ENCODE results near the gene SECISBP2L. TPM values are rescaled to one million over a fixed set of nuclear protein-coding genes. Genes with fewer than 3 reads are reported as not detected.

The SECISBP2L gene
- total and polyA plus RNA-seq, 9 of the 15 experiments (the other 6 are each of a cell fraction or from before 2014, with no cell fraction given): 0.55 to 14.1 (median 10.4) TPM

DNA sequence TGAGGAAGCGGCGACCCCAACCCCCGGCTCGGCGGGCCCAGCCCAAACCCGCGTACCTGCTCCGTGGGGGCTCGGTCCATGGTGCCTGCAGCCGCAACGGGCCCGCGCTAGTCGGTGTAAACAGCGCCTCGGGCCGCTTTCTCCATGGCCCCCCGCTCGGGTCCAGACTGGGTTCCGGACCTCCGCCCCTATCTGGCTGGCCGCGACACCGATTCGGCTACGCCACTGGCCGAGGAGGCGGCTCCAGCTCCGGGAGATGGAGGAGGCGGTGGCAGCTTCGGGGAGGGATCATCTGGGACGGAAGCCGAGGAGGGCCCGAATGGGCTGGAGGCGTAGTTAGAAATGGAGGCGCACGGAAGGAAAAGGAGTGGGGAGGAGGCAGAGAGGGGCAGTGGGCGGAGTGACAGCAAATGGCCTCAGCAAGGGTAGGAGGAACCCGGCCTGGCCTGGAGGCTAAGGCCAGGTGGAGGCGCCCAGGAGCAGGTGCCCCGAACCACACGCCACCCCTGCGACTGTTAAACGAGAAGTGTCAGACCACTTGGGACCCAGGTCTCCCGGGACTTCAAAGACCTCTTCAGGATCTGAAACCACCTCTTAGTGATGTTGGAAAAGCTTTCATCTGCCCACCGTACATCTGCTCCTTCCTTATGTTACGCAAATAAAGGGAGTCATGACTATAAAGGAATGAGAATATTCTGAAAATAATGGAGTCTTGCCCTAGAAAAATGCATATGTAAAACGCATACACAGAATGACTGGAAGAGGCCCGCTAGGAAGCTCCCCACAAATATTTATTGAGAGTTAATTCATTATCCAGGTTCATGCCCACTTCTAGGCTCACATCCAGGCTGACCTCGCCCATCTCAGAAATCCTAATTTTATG, at the start of gene SECISBP2L (continued):
- TF ChIP-seq ZBTB7A (IDR thresholded peaks at IDR 0.05; ENCODE audit: borderline replicate concordance, control insufficient read depth, low read depth, low read length): peak; percentile 53; the same call in 1 of the 2 replicates
- no peak for TF ChIP-seq SMARCC2 (IDR thresholded peaks at IDR 0.05; ENCODE audit: low read depth)
- peak; percentile 100 for TF ChIP-seq MTA3 (IDR thresholded peaks at IDR 0.05; ENCODE audit: borderline replicate concordance)
- TF ChIP-seq MAX (CRISPR knock-in tag; IDR thresholded peaks at IDR 0.05): peak; percentile 64
- peak; percentile 63; the same call in 1 of the 2 replicates for TF ChIP-seq JUN (IDR thresholded peaks at IDR 0.05; ENCODE audit: borderline replicate concordance, low read depth, low read length)
- no peak for TF ChIP-seq JUN (CRISPR knock-in tag; IDR thresholded peaks at IDR 0.05; ENCODE audit: borderline replicate concordance)
- no peak for TF ChIP-seq EWSR1 (IDR thresholded peaks at IDR 0.05; ENCODE audit: borderline replicate concordance, low read depth, partially characterized antibody)
- no peak for TF ChIP-seq SNAPC5 (CRISPR knock-in tag; IDR thresholded peaks at IDR 0.05)
- TF ChIP-seq CTCFL (IDR thresholded peaks at IDR 0.05; ENCODE audit: borderline replicate concordance, insufficient read depth, low read depth, low read length, poor library complexity, severe bottlenecking): no peak
- TF ChIP-seq, protein P1, sequence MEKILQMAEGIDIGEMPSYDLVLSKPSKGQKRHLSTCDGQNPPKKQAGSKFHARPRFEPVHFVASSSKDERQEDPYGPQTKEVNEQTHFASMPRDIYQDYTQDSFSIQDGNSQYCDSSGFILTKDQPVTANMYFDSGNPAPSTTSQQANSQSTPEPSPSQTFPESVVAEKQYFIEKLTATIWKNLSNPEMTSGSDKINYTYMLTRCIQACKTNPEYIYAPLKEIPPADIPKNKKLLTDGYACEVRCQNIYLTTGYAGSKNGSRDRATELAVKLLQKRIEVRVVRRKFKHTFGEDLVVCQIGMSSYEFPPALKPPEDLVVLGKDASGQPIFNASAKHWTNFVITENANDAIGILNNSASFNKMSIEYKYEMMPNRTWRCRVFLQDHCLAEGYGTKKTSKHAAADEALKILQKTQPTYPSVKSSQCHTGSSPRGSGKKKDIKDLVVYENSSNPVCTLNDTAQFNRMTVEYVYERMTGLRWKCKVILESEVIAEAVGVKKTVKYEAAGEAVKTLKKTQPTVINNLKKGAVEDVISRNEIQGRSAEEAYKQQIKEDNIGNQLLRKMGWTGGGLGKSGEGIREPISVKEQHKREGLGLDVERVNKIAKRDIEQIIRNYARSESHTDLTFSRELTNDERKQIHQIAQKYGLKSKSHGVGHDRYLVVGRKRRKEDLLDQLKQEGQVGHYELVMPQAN (IDR thresholded peaks at IDR 0.05; ENCODE audit: borderline replicate concordance): peak; percentile 91
- TF ChIP-seq, protein P2, sequence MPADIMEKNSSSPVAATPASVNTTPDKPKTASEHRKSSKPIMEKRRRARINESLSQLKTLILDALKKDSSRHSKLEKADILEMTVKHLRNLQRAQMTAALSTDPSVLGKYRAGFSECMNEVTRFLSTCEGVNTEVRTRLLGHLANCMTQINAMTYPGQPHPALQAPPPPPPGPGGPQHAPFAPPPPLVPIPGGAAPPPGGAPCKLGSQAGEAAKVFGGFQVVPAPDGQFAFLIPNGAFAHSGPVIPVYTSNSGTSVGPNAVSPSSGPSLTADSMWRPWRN (IDR thresholded peaks at IDR 0.05; ENCODE audit: low read depth): no peak
- TF ChIP-seq DMBX1 (CRISPR knock-in tag; IDR thresholded peaks at IDR 0.05; ENCODE audit: borderline replicate concordance): no peak
- TF ChIP-seq NR4A1 (CRISPR knock-in tag; IDR thresholded peaks at IDR 0.05): no peak
- TF ChIP-seq NR4A1 (tag; IDR thresholded peaks at IDR 0.05): no peak; the same call in 1 of the 2 replicates
- TF ChIP-seq GATAD2B (IDR thresholded peaks at IDR 0.05; ENCODE audit: borderline replicate concordance): 0 out of 2 replicates have a peak, but pooled peaks have one; percentile 23
- peak in 1 of 2 experiments; percentile 66 for TF ChIP-seq AFF1 (IDR thresholded peaks at IDR 0.05; ENCODE audit: low read depth in 1 of 2, partially characterized antibody in 2 of 2)
